Kidney epithelial cell (primary cell): ENCODE measurements around the gene TTC21A. TPM values are rescaled to one million over a fixed set of nuclear protein-coding genes. Genes with fewer than 3 reads are reported as not detected.
A peak's percentile ranks its signal among the peaks of the same experiment; 100 is the strongest.

ENCODE experiments used
- DNase-seq: peaks from one replicate; pipeline ENCODE4 v3.0.0-alpha.2; 2010; ENCODE audit warnings: low read depth
- H3K27me3 ChIP-seq: 2 replicates; pipeline ENCODE4 v1.6.0; 2011; ENCODE audit warnings: low read length; ENCODE audit not compliant: control insufficient read depth, insufficient read depth
- H3K36me3 ChIP-seq: 2 replicates; pipeline ENCODE4 v1.5.1; 2011; ENCODE audit warnings: low read length; ENCODE audit not compliant: control insufficient read depth, insufficient read depth
- H3K4me3 ChIP-seq: 2 replicates; pipeline ENCODE4 v1.5.1; 2011; ENCODE audit warnings: low read depth, mild to moderate bottlenecking, control low read depth, low read length
- CTCF ChIP-seq: IDR thresholded peaks from 2 replicates; pipeline ENCODE4 v1.5.1; 2011; ENCODE audit warnings: mild to moderate bottlenecking, moderate library complexity, low read length, control low read depth, inconsistent platforms; ENCODE audit not compliant: insufficient read depth, poor library complexity, severe bottlenecking
- total RNA-seq: library from RNA; depleted of rRNA; stranded (reverse); fragments of >200 nt; gene quantifications from 2 replicates; pipeline ENCODE4 v1.2.3, GENCODE V29; 2015

The TTC21A gene
- total RNA-seq, 1 donor from 2014 or later: 6.7 TPM

- peak; percentile 92 for DNase-seq
- H3K27me3 ChIP-seq: no peaks in the 10 kb centered on the region
- H3K36me3 ChIP-seq: peaks cover 7% of the 10 kb centered on the region
- no peak overlapping the region for H3K4me3 ChIP-seq
- TF ChIP-seq CTCF: no peak
Measured at GRCh38 chr3:39146611-39147591, 39.4 kb downstream of the TTC21A start.

GRCh38 chr3:39147711-39148434 is 40.4 kb downstream of the TTC21A start:
- Histone ChIP-seq H3K4me3 (no peak overlapping the region), H3K36me3 (peaks cover 5% of the 10 kb centered on the region), H3K27me3 (no peaks in the 10 kb centered on the region)
- DNase-seq: no peak
- TF ChIP-seq CTCF: no peak

- no peak for DNase-seq
- Histone ChIP-seq H3K4me3 (no peak overlapping the region), H3K36me3 (peaks cover 3% of the 10 kb centered on the region), H3K27me3 (no peaks in the 10 kb centered on the region)
- TF ChIP-seq CTCF: no peak
Measured at GRCh38 chr3:39148435-39149058, 41.1 kb downstream of the TTC21A start.

GRCh38 chr3:39149059-39149455 is 41.6 kb downstream of the TTC21A start:
- no peak for TF ChIP-seq CTCF
- Histone ChIP-seq H3K27me3 (no peaks in the 10 kb centered on the region), H3K36me3 (peaks cover 3% of the 10 kb centered on the region), H3K4me3 (no peak overlapping the region)
- DNase-seq: no peak

GRCh38 chr3:39149498-39150147 is 42.1 kb downstream of the TTC21A start:
- Histone ChIP-seq H3K27me3 (no peaks in the 10 kb centered on the region), H3K36me3 (peaks cover 1% of the 10 kb centered on the region), H3K4me3 (no peak overlapping the region)
- no peak for TF ChIP-seq CTCF
- no peak for DNase-seq
